Measurements from ENCODE around the gene ZNF710.

Gene ZNF710

DNA sequence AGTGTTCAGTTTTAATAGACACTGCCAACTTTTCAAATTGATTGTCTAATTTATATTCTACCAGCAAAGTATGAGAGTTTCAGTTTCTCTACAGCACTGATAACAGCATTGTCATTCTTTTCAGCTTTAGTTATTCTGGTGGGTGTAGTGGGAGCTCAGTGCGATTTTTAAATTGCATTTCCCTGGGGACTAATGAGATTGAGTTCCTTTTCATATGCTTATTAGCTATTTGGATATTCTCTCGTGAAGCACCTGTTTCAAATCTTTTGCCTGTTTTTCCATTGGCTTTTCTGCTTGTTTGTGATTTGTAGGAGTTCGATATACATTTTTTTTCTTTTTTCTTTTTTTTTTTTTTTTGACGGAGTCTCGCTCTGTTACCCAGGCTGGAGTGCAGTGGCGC lies 120.0 kb downstream of the ZNF710 start:
- H4K20me1 ChIP-seq (ENCODE audit: insufficient read depth, low read length) = no peaks in the 10 kb centered on the region
- no peak overlapping the region for H3K4me2 ChIP-seq (ENCODE audit: insufficient read depth, low read length)
- H3K9ac ChIP-seq (ENCODE audit: low read depth, low read length) = no peak overlapping the region
- no peaks in the 10 kb centered on the region for H3K36me3 ChIP-seq (ENCODE audit: insufficient read depth, low read length)
- H3K4me1 ChIP-seq (ENCODE audit: insufficient read depth, low read length) = no peaks in the 10 kb centered on the region
- H3K27ac ChIP-seq (ENCODE audit: low read length) = no peak overlapping the region
- no peak overlapping the region for H3K4me3 ChIP-seq (ENCODE audit: low read depth in 1 of 2, low read length in 2 of 2)
- no peaks in the 10 kb centered on the region for H3K79me2 ChIP-seq (ENCODE audit: insufficient read depth, low read length)
- no peaks in the 10 kb centered on the region for H3K27me3 ChIP-seq (ENCODE audit: insufficient read depth, low read length, poor library complexity)
- ATAC-seq (ENCODE audit: insufficient read depth, low read depth) = no peak
- H2AFZ ChIP-seq (ENCODE audit: low read depth, low read length) = no peak overlapping the region
- no peaks in the 10 kb centered on the region for H3K9me3 ChIP-seq (ENCODE audit: insufficient read depth, low read length, severe bottlenecking)
- TF ChIP-seq, protein P1, sequence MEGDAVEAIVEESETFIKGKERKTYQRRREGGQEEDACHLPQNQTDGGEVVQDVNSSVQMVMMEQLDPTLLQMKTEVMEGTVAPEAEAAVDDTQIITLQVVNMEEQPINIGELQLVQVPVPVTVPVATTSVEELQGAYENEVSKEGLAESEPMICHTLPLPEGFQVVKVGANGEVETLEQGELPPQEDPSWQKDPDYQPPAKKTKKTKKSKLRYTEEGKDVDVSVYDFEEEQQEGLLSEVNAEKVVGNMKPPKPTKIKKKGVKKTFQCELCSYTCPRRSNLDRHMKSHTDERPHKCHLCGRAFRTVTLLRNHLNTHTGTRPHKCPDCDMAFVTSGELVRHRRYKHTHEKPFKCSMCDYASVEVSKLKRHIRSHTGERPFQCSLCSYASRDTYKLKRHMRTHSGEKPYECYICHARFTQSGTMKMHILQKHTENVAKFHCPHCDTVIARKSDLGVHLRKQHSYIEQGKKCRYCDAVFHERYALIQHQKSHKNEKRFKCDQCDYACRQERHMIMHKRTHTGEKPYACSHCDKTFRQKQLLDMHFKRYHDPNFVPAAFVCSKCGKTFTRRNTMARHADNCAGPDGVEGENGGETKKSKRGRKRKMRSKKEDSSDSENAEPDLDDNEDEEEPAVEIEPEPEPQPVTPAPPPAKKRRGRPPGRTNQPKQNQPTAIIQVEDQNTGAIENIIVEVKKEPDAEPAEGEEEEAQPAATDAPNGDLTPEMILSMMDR (IDR thresholded peaks at IDR 0.05; ENCODE audit: borderline replicate concordance, extremely low read depth, low read length, poor library complexity, severe bottlenecking) = no peak
- no peak for TF ChIP-seq EZH2 (IDR thresholded peaks at IDR 0.05; ENCODE audit: borderline replicate concordance, low read depth, low read length, severe bottlenecking)
- no peak for DNase-seq

DNA sequence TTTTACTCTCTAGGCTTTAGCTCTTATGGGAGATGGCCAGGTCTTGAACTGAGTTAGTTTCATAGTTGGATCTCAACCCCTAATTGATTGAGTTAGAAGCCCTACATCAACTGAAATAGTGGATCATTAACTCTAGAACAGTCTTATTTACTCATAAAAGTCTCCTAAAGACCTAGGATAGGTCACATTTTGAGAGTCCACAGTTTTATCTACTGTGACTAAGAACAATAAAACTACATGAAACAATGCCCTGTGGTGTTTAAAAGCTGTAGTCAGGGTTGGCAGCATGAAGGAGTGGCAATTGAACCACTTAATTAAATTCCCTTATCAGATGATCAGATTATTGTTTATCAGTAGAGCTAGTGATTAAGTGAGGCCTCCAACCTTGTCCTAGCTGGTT lies 123.4 kb downstream of the ZNF710 start:
- no peak overlapping the region for H3K4me2 ChIP-seq (ENCODE audit: insufficient read depth, low read length)
- no peaks in the 10 kb centered on the region for H3K79me2 ChIP-seq (ENCODE audit: insufficient read depth, low read length)
- H2AFZ ChIP-seq (ENCODE audit: low read depth, low read length) = no peak overlapping the region
- no peaks in the 10 kb centered on the region for H3K27me3 ChIP-seq (ENCODE audit: insufficient read depth, low read length, poor library complexity)
- H3K36me3 ChIP-seq (ENCODE audit: insufficient read depth, low read length) = no peaks in the 10 kb centered on the region
- no peak overlapping the region for H3K9ac ChIP-seq (ENCODE audit: low read depth, low read length)
- no peak overlapping the region for H3K4me3 ChIP-seq (ENCODE audit: low read depth in 1 of 2, low read length in 2 of 2)
- H3K4me1 ChIP-seq (ENCODE audit: insufficient read depth, low read length) = no peaks in the 10 kb centered on the region
- no peaks in the 10 kb centered on the region for H4K20me1 ChIP-seq (ENCODE audit: insufficient read depth, low read length)
- DNase-seq (no peak), ATAC-seq (ENCODE audit: insufficient read depth, low read depth) (no peak)
- H3K9me3 ChIP-seq (ENCODE audit: insufficient read depth, low read length, severe bottlenecking) = no peaks in the 10 kb centered on the region
- TF ChIP-seq, protein P1 (IDR thresholded peaks at IDR 0.05; ENCODE audit: borderline replicate concordance, extremely low read depth, low read length, poor library complexity, severe bottlenecking) = no peak
- no peak for TF ChIP-seq EZH2 (IDR thresholded peaks at IDR 0.05; ENCODE audit: borderline replicate concordance, low read depth, low read length, severe bottlenecking)
- H3K27ac ChIP-seq (ENCODE audit: low read length) = no peak overlapping the region

DNA sequence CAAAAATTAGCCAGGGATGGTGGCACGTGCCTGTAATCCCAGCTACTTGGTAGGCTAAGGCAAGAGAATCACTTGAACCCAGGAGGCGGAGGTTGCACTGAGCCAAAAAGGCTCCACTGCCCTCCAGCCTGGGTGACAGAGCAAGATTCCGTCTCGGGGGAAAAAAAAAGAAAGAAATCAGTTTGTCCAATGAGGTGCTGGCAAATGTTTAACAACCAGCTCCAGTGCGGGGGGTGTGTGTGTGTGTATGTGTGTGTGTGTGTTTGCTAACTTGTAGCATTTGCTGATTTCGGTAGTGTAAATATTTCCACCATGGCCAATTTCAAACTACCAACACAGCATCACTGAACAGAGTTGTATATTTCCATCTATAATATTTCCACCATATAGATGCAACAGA lies 124.9 kb downstream of the ZNF710 start:
- H3K4me3 ChIP-seq (ENCODE audit: low read depth in 1 of 2, low read length in 2 of 2) = no peak overlapping the region
- no peak overlapping the region for H3K4me2 ChIP-seq (ENCODE audit: insufficient read depth, low read length)
- no peaks in the 10 kb centered on the region for H4K20me1 ChIP-seq (ENCODE audit: insufficient read depth, low read length)
- H3K36me3 ChIP-seq (ENCODE audit: insufficient read depth, low read length) = no peaks in the 10 kb centered on the region
- DNase-seq = no peak
- no peaks in the 10 kb centered on the region for H3K4me1 ChIP-seq (ENCODE audit: insufficient read depth, low read length)
- ATAC-seq (ENCODE audit: insufficient read depth, low read depth) = no peak
- H2AFZ ChIP-seq (ENCODE audit: low read depth, low read length) = no peak overlapping the region
- no peak overlapping the region for H3K27ac ChIP-seq (ENCODE audit: low read length)
- H3K79me2 ChIP-seq (ENCODE audit: insufficient read depth, low read length) = no peaks in the 10 kb centered on the region
- no peak for TF ChIP-seq EZH2 (IDR thresholded peaks at IDR 0.05; ENCODE audit: borderline replicate concordance, low read depth, low read length, severe bottlenecking)
- TF ChIP-seq, protein P1 (IDR thresholded peaks at IDR 0.05; ENCODE audit: borderline replicate concordance, extremely low read depth, low read length, poor library complexity, severe bottlenecking) = no peak
- no peaks in the 10 kb centered on the region for H3K9me3 ChIP-seq (ENCODE audit: insufficient read depth, low read length, severe bottlenecking)
- no peak overlapping the region for H3K9ac ChIP-seq (ENCODE audit: low read depth, low read length)
- no peaks in the 10 kb centered on the region for H3K27me3 ChIP-seq (ENCODE audit: insufficient read depth, low read length, poor library complexity)

Measured in DND-41 (cell line).